Measurements from ENCODE around the gene FANCD2. TPM values are rescaled to one million over a fixed set of nuclear protein-coding genes. Genes with fewer than 3 reads are reported as not detected.
"Not testable (repeated sequence)": the region's sequence is repeated elsewhere in the genome, so short reads cannot be mapped to it uniquely, and the experiment has no call there.

The FANCD2 gene
- total RNA-seq, 1 donor from 2014 or later: 38.0 TPM

DNA sequence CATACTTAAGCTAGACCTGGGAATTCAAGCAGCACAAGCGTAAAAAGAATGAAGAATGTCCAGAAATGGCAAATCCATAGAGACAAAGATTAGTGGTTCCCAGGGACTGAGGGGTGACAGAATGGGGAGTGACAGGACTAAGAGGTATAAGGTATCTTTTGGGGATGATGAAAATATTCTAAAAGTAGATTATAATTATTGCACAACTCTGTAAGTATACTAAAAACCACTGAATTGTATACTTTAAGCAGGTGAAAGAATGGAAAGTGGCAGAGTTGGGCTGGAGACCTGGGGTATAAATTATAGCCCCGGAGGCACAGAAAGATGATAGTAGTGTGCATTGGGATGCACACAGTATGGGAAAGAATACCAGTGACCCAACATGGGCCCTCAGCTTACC lies 94.8 kb downstream of the FANCD2 start:
- Mint-ChIP-seq H3K4me3 (no peak overlapping the region), H3K27me3 (no peaks in the 10 kb centered on the region), H3K9me3 (no peaks in the 10 kb centered on the region), H3K4me1 (ENCODE audit: unreplicated experiment) (peaks cover 6% of the 10 kb centered on the region), H3K36me3 (peaks cover 16% of the 10 kb centered on the region), H3K27ac (no peak overlapping the region)
- no peak for DNase-seq (ENCODE audit: extremely low spot score, unreplicated experiment)
- TF ChIP-seq, protein P1, sequence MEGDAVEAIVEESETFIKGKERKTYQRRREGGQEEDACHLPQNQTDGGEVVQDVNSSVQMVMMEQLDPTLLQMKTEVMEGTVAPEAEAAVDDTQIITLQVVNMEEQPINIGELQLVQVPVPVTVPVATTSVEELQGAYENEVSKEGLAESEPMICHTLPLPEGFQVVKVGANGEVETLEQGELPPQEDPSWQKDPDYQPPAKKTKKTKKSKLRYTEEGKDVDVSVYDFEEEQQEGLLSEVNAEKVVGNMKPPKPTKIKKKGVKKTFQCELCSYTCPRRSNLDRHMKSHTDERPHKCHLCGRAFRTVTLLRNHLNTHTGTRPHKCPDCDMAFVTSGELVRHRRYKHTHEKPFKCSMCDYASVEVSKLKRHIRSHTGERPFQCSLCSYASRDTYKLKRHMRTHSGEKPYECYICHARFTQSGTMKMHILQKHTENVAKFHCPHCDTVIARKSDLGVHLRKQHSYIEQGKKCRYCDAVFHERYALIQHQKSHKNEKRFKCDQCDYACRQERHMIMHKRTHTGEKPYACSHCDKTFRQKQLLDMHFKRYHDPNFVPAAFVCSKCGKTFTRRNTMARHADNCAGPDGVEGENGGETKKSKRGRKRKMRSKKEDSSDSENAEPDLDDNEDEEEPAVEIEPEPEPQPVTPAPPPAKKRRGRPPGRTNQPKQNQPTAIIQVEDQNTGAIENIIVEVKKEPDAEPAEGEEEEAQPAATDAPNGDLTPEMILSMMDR (conservative IDR thresholded peaks at IDR 0.05): no peak

DNA sequence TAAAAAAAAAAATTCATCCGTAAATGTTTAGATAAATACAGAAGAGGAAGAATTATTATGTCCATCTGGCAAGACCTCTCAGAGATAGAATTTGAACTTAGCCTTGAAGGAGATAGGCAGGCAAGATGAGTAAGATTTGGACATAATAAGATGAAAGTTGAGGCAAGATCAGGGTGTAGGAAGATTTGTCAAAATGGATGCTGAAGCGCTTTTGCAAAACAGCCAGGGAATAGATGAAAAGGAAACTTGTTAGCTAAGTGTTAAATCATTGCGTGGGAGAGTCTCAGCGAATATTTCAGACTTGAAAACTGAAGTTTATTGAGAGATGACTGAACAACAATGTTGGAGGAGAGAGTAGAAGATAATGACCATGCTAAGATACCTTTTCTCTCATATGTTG lies 96.5 kb downstream of the FANCD2 start:
- Mint-ChIP-seq H3K27ac (no peak overlapping the region), H3K9me3 (no peaks in the 10 kb centered on the region), H3K36me3 (peaks cover 29% of the 10 kb centered on the region), H3K4me1 (ENCODE audit: unreplicated experiment) (no peaks in the 10 kb centered on the region), H3K4me3 (no peak overlapping the region), H3K27me3 (no peaks in the 10 kb centered on the region)
- TF ChIP-seq, protein P1 (conservative IDR thresholded peaks at IDR 0.05): no peak
- DNase-seq (ENCODE audit: extremely low spot score, unreplicated experiment): no peak

DNA sequence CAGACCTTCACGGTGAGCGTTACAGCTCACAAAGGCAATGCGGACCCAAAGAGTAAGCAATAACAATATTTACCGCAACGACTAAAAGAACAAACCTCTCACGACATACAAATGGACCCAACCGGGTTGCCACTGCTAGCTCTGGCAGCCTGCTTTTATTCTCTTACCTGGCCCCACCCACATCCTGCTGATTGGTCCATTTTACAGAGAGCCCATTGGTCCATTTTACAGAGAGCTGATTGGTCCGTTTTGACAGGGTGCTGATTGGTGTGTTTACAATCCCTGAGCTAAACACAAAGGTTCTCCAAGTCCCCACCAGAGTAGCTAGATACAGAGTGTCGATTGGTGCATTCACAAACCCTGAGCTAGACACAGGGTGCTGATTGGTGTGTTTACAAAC lies 109.6 kb downstream of the FANCD2 start:
- not testable (repeated sequence) for H3K27ac Mint-ChIP-seq; H3K9me3 Mint-ChIP-seq; H3K4me3 Mint-ChIP-seq; H3K36me3 Mint-ChIP-seq; DNase-seq (ENCODE audit: extremely low spot score, unreplicated experiment); H3K4me1 Mint-ChIP-seq (ENCODE audit: unreplicated experiment); H3K27me3 Mint-ChIP-seq

DNA sequence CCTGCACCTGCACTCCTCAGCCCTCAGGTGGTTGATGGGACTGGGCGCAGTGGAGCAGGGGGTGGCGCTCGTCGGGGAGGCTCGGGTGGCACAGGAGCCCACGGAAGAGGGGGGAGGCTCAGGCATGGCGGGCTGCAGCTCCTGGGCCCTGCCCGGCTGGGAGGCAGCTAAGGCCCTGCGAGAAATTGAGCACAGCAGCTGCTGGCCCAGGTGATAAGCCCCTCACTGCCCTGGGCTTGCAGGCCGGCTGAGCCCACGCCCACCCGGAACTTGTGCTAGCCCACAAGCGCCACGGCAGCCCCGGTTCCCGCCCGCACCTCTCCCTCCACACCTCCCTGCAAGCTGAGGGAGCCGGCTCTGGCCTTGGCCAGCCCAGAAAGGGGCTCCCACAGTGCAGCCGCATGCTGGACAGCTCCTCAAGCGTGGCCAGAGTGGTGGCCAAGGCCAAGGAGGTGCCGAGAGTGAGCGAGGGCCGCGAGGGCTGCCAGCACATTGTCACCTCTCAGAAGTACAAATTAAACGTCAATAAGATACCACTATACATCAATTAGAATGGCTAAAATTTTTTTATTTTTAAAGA lies 110.3 kb downstream of the FANCD2 start:
- no peaks in the 10 kb centered on the region for H3K4me1 Mint-ChIP-seq (ENCODE audit: unreplicated experiment)
- TF ChIP-seq, protein P1 (conservative IDR thresholded peaks at IDR 0.05): no peak
- DNase-seq (ENCODE audit: extremely low spot score, unreplicated experiment): no peak
- H3K27me3 Mint-ChIP-seq: no peaks in the 10 kb centered on the region
- H3K9me3 Mint-ChIP-seq: no peaks in the 10 kb centered on the region
- H3K36me3 Mint-ChIP-seq: no peaks in the 10 kb centered on the region
- no peak overlapping the region for H3K4me3 Mint-ChIP-seq
- H3K27ac Mint-ChIP-seq: no peak overlapping the region

DNA sequence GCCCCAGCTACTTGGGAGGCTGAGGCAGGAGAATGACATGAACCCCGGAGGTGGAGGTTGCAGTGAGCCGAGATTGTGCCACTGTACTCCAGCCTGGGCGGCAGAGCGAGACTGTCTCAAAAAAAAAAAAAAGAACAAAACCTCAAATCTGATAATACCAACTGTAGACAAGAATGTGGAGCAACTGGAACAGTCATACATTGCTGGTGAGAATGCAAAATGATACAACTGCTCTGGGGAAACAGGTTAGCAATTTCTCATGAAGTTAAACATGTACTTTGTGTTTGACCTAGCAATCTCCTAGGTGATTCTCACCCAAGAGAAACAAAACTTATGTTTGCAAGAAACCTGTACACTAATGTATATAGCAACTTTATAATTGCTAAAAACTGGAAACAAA lies 110.9 kb downstream of the FANCD2 start:
- Mint-ChIP-seq H3K27me3 (no peaks in the 10 kb centered on the region), H3K36me3 (no peaks in the 10 kb centered on the region), H3K9me3 (no peaks in the 10 kb centered on the region), H3K27ac (peak overlapping the region; percentile 92), H3K4me1 (ENCODE audit: unreplicated experiment) (no peaks in the 10 kb centered on the region), H3K4me3 (peak overlapping the region; percentile 75)
- DNase-seq (ENCODE audit: extremely low spot score, unreplicated experiment): no peak
- TF ChIP-seq, protein P1 (conservative IDR thresholded peaks at IDR 0.05): no peak

DNA sequence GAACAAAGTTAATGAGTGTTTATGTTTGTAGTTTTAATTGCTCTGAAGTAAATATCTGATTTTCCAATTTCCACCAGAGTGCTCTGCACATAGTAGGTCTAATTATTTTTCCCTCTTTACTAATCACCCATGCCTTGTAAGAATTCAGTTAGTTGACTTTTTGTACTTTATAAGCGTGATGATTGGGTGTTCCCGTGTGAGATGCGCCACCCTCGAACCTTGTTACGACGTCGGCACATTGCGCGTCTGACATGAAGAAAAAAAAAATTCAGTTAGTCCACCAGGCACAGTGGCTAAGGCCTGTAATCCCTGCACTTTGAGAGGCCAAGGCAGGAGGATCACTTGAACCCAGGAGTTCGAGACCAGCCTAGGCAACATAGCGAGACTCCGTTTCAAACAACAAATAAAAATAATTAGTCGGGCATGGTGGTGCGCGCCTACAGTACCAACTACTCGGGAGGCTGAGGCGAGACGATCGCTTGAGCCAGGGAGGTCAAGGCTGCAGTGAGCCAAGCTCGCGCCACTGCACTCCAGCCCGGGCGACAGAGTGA lies 114.8 kb downstream of the FANCD2 start:
- Mint-ChIP-seq H3K36me3 (peaks cover 12% of the 10 kb centered on the region), H3K9me3 (no peaks in the 10 kb centered on the region), H3K4me1 (ENCODE audit: unreplicated experiment) (peaks cover 14% of the 10 kb centered on the region), H3K27ac (peak overlapping the region; percentile 88), H3K27me3 (no peaks in the 10 kb centered on the region), H3K4me3 (peak overlapping the region; percentile 92)
- no peak for DNase-seq (ENCODE audit: extremely low spot score, unreplicated experiment)
- TF ChIP-seq, protein P1 (conservative IDR thresholded peaks at IDR 0.05): no peak
